ENCODE data around the gene SEC14L2.
"Not testable (repeated sequence)": the region's sequence is repeated elsewhere in the genome, so short reads cannot be mapped to it uniquely, and the experiment has no call there.

The SEC14L2 gene

GRCh38 chr22:30430933-30431332, 34.1 kb downstream of the SEC14L2 start:
- DNase-seq = no peak

GRCh38 chr22:30432096-30432495, 35.3 kb downstream of the SEC14L2 start:
- DNase-seq = no peak

- no peak for DNase-seq
Observed at GRCh38 chr22:30432520-30432919, 35.7 kb downstream of the SEC14L2 start.

GRCh38 chr22:30433227-30433626, 36.4 kb downstream of the SEC14L2 start:
- DNase-seq = no peak

- DNase-seq = no peak
Observed at GRCh38 chr22:30433773-30434172, 37.0 kb downstream of the SEC14L2 start.

GRCh38 chr22:30434843-30435242, 38.0 kb downstream of the SEC14L2 start:
- no peak for DNase-seq

GRCh38 chr22:30435674-30436126, 38.9 kb downstream of the SEC14L2 start:
- DNase-seq = peak; percentile 63

GRCh38 chr22:30436196-30436595, 39.4 kb downstream of the SEC14L2 start:
- no peak for DNase-seq

- no peak for DNase-seq
Observed at GRCh38 chr22:30438559-30438958, 41.7 kb downstream of the SEC14L2 start.

- DNase-seq = no peak
Observed at GRCh38 chr22:30439226-30439625, 42.4 kb downstream of the SEC14L2 start.

- DNase-seq = no peak
Observed at GRCh38 chr22:30439836-30440235, 43.0 kb downstream of the SEC14L2 start.

- DNase-seq = no peak
Observed at GRCh38 chr22:30441088-30441487, 44.3 kb downstream of the SEC14L2 start.

- DNase-seq = peak; percentile 32
Observed at GRCh38 chr22:30444632-30445437, 48.0 kb downstream of the SEC14L2 start.

- DNase-seq = no peak
Observed at GRCh38 chr22:30445438-30446145, 48.8 kb downstream of the SEC14L2 start.

- DNase-seq = no peak
Observed at GRCh38 chr22:30447656-30448055, 50.8 kb downstream of the SEC14L2 start.

GRCh38 chr22:30451488-30451887, 54.7 kb downstream of the SEC14L2 start:
- not testable (repeated sequence) for DNase-seq

- no peak for DNase-seq
Observed at GRCh38 chr22:30452861-30453260, 56.0 kb downstream of the SEC14L2 start.

- no peak for DNase-seq
Observed at GRCh38 chr22:30453731-30454510, 57.1 kb downstream of the SEC14L2 start.

- no peak for DNase-seq
Observed at GRCh38 chr22:30455075-30455840, 58.4 kb downstream of the SEC14L2 start.

- DNase-seq = no peak
Observed at GRCh38 chr22:30457981-30458380, 61.2 kb downstream of the SEC14L2 start.

GRCh38 chr22:30459181-30460052, 62.6 kb downstream of the SEC14L2 start:
- DNase-seq = no peak

GRCh38 chr22:30460147-30460546, 63.3 kb downstream of the SEC14L2 start:
- DNase-seq = no peak
